B cell (primary cell): ENCODE data around the gene RNF38. TPM values are rescaled to one million over a fixed set of nuclear protein-coding genes. Genes with fewer than 3 reads are reported as not detected.
"Not testable (repeated sequence)": the region's sequence is repeated elsewhere in the genome, so short reads cannot be mapped to it uniquely, and the experiment has no call there.

Experiments used
- ATAC-seq: fragments of 200-7000 bp; cut with Tn5 transposase; one replicate; pipeline ENCODE4 v1.10.0; 2021; ENCODE audit warnings: low read depth, mild to moderate bottlenecking, moderate number of reproducible peaks, moderate library complexity
- CTCF ChIA-PET: fragments of 350-600 bp; sonication (Branson Sonifier 250); formaldehyde crosslinking; loops from one replicate; lab custom pipeline; 2021; ENCODE audit warnings: antibody characterized with exemption, inconsistent platforms; lab: Charles Lee
- POLR2A ChIA-PET: fragments of 350-600 bp; sonication (Branson Sonifier 250); formaldehyde crosslinking; loops from one replicate; lab custom pipeline; 2021; ENCODE audit warnings: antibody characterized with exemption; lab: Charles Lee
- DNase-seq: peaks from one replicate; pipeline ENCODE4 v3.0.0; 2013
- H2AFZ ChIP-seq: 2 replicates; pipeline ENCODE4 v1.6.1; 2012; ENCODE audit warnings: mild to moderate bottlenecking, low read depth, low read length; ENCODE audit not compliant: insufficient read depth, poor library complexity, severe bottlenecking
- H3K27ac ChIP-seq, 2 donors: 1 replicate in 1 of 2; 2 replicates in 1 of 2; pipeline ENCODE4 v1.5.1; 2012 to 2013; ENCODE audit warnings: low read length in 2 of 2, mild to moderate bottlenecking in 2 of 2, moderate library complexity in 1 of 2
- H3K27me3 ChIP-seq, 4 experiments: fragments of 200-600 bp in 1 of 4; sonication (generic) in 1 of 4; replicated peaks in 1 of 4; 1 replicate in 2 of 4; 2 replicates in 2 of 4; pipeline versions ENCODE4 v1.6.1 to v1.7.0; 2013 to 2016; ENCODE audit warnings: low read length in 3 of 4, mild to moderate bottlenecking in 2 of 4, mixed read lengths in 1 of 4, moderate library complexity in 1 of 4; ENCODE audit not compliant: insufficient read depth in 4 of 4, control insufficient read depth in 3 of 4; ENCODE audit errors: control extremely low read depth in 1 of 4
- H3K36me3 ChIP-seq, 2 experiments: replicated peaks in 1 of 2; 1 replicate in 1 of 2; 2 replicates in 1 of 2; pipeline versions ENCODE4 v1.6.1 to v1.7.1; 2013; ENCODE audit warnings: low read length in 1 of 2; ENCODE audit not compliant: insufficient read depth in 2 of 2, control insufficient read depth in 1 of 2; ENCODE audit errors: control extremely low read depth in 1 of 2, extremely low read depth in 1 of 2
- H3K4me1 ChIP-seq, 2 donors: fragments of 200-600 bp in 1 of 2; sonication (generic) in 1 of 2; 1 replicate in 1 of 2; 2 replicates in 1 of 2; pipeline versions ENCODE4 v1.5.1 to v1.6.1; 2013 to 2017; ENCODE audit warnings: low read length in 2 of 2; ENCODE audit not compliant: control insufficient read depth in 2 of 2, insufficient read depth in 2 of 2
- H3K4me2 ChIP-seq: replicated peaks from 2 replicates; pipeline ENCODE3; 2012; ENCODE audit warnings: mild to moderate bottlenecking, low read depth, low read length; ENCODE audit not compliant: poor library complexity, severe bottlenecking
- H3K4me3 ChIP-seq, 5 experiments: fragments of 200-600 bp in 1 of 5; sonication (generic) in 1 of 5; 1 replicate in 3 of 5; 2 replicates in 2 of 5; pipeline versions ENCODE4 v1.5.1 to v1.7.0; 2011 to 2016; ENCODE audit warnings: low read length in 4 of 5, mild to moderate bottlenecking in 4 of 5, low read depth in 2 of 5, control low read depth in 1 of 5, moderate library complexity in 1 of 5; ENCODE audit not compliant: insufficient read depth in 1 of 5; ENCODE audit errors: control extremely low read depth in 1 of 5, extremely low read depth in 1 of 5
- H3K79me2 ChIP-seq: fragments of 200-600 bp; sonication (generic); one replicate; pipeline ENCODE4 v1.6.0; 2016; ENCODE audit warnings: low read length; ENCODE audit not compliant: control insufficient read depth, insufficient read depth
- H3K9ac ChIP-seq: fragments of 200-600 bp; sonication (generic); 2 replicates; pipeline ENCODE4 v1.6.1; 2017; ENCODE audit warnings: mild to moderate bottlenecking, low read length, moderate library complexity
- H3K9me3 ChIP-seq, 3 donors: one replicate each; pipeline versions ENCODE4 v1.6.1 to v1.7.1; 2013; ENCODE audit warnings: low read length in 2 of 3; ENCODE audit not compliant: control insufficient read depth in 2 of 3, insufficient read depth in 1 of 3; ENCODE audit errors: control extremely low read depth in 1 of 3
- H4K20me1 ChIP-seq: 2 replicates; pipeline ENCODE4 v1.6.0; 2012; ENCODE audit warnings: mild to moderate bottlenecking, low read length; ENCODE audit not compliant: insufficient read depth, control insufficient read depth, poor library complexity, severe bottlenecking
- H3K27ac Mint-ChIP-seq: one replicate; pipeline ENCODE4 v1.8.0; 2021; ENCODE audit warnings: mixed read lengths
- H3K27me3 Mint-ChIP-seq: one replicate; pipeline ENCODE4 v1.8.0; 2021; ENCODE audit warnings: mixed read lengths
- H3K4me1 Mint-ChIP-seq: one replicate; pipeline ENCODE4 v1.8.0; 2021; ENCODE audit warnings: mixed read lengths
- H3K4me3 Mint-ChIP-seq: one replicate; pipeline ENCODE4 v1.8.0; 2021; ENCODE audit warnings: mixed read lengths
- H3K9me3 Mint-ChIP-seq: one replicate; pipeline ENCODE4 v1.8.0; 2022; ENCODE audit warnings: mixed read lengths; ENCODE audit not compliant: insufficient read depth
- CTCF ChIP-seq: fragments of 200-600 bp; IDR thresholded peaks from one replicate; pipeline ENCODE4 v1.8.0; 2022; ENCODE audit warnings: antibody characterized with exemption, mild to moderate bottlenecking
- EZH2 ChIP-seq: IDR thresholded peaks from 2 replicates; pipeline ENCODE4 v1.6.1; 2012; ENCODE audit warnings: borderline replicate concordance, low read depth, mild to moderate bottlenecking, moderate library complexity, low read length; ENCODE audit not compliant: insufficient read depth, poor library complexity, severe bottlenecking
- WGBS: methylation state at CpG from one replicate; pipeline ENCODE4 v1.1.5; 2013; ENCODE audit warnings: missing lambda C conversion rate; ENCODE audit not compliant: insufficient coverage; 5-methylcytosine and 5-hydroxymethylcytosine counted together
- intact Hi-C: fragments of 100-400 bp; cut with micrococcal nuclease; formaldehyde crosslinking; loops from one replicate; pipeline ENCODE4 v1.10.0; 2022
- polyA plus RNA-seq: library from polyadenylated mRNA; depleted of rRNA; stranded (reverse); fragments of >200 nt; gene quantifications from 2 replicates; pipeline ENCODE4 v1.2.3, GENCODE V29; 2012
- total RNA-seq, 2 donors: library from RNA; stranded (reverse); fragments of 120-200 nt in 1 of 2; gene quantifications; 1 replicate in 1 of 2; 2 replicates in 1 of 2; pipeline versions ENCODE4 v1.2.3 to v1.2.4, GENCODE V29; 2013 to 2022

RNF38 gene
- total and polyA plus RNA-seq, 2 donors (not counting 1 experiment from before 2014, with no cell fraction given), result 25.2 to 81.6 TPM

GRCh38 chr9:36297798-36298197 lies 102.3 kb downstream of the RNF38 start:
- no peaks in the 10 kb centered on the region for H3K79me2 ChIP-seq
- no CpG with 5 or more reads among the region's 2 CpGs for WGBS
- Mint-ChIP-seq H3K4me1 (no peaks in the 10 kb centered on the region), H3K27ac (no peak overlapping the region), H3K4me3 (no peak overlapping the region), H3K27me3 (no peaks in the 10 kb centered on the region), H3K9me3 (no peaks in the 10 kb centered on the region)
- no peaks in the 10 kb centered on the region for H3K4me1 ChIP-seq
- TF ChIP-seq CTCF, result no peak
- TF ChIP-seq EZH2, result no peak
- no peaks in the 10 kb centered on the region for H3K27me3 ChIP-seq
- CTCF ChIA-PET, result interaction anchor here (0.5 kb wide), 1 partner anchor 31 kb away, joined by 3 read pairs; no protein-coding TSS in a partner anchor
- no peaks in the 10 kb centered on the region for H3K9me3 ChIP-seq
- H4K20me1 ChIP-seq, result no peaks in the 10 kb centered on the region
- no peaks in the 10 kb centered on the region for H3K36me3 ChIP-seq
- no peak overlapping the region for H3K27ac ChIP-seq
- intact Hi-C loops, result no loop called here
- H3K9ac ChIP-seq, result no peak overlapping the region
- ATAC-seq (no peak), DNase-seq (no peak)
- no peak overlapping the region for H3K4me2 ChIP-seq
- H3K4me3 ChIP-seq, result no peak overlapping the region
- no peak overlapping the region for H2AFZ ChIP-seq
- POLR2A ChIA-PET, result no interaction called here

GRCh38 chr9:36294996-36295395 lies 105.1 kb downstream of the RNF38 start:
- H3K9me3 ChIP-seq, H3K27me3 ChIP-seq, H3K4me1 Mint-ChIP-seq, H3K27me3 Mint-ChIP-seq, H3K4me1 ChIP-seq, H3K9ac ChIP-seq, H3K27ac ChIP-seq, H3K4me2 ChIP-seq, intact Hi-C loops, H3K27ac Mint-ChIP-seq, ATAC-seq, H3K4me3 ChIP-seq, H3K36me3 ChIP-seq, H2AFZ ChIP-seq, H3K9me3 Mint-ChIP-seq, CTCF ChIA-PET, H3K79me2 ChIP-seq, DNase-seq, H3K4me3 Mint-ChIP-seq, H4K20me1 ChIP-seq, POLR2A ChIA-PET: not testable (repeated sequence)
- WGBS, result 92% methylated on average over 2 of the region's 3 CpGs
